ENCODE results near the gene SLC25A51. TPM values are rescaled to one million over a fixed set of nuclear protein-coding genes. Genes with fewer than 3 reads are reported as not detected.
"Not testable (repeated sequence)": the region's sequence is repeated elsewhere in the genome, so short reads cannot be mapped to it uniquely, and the experiment has no call there.

Gene SLC25A51
- total RNA-seq, 1 donor from 2014 or later = 26.9 TPM

DNA sequence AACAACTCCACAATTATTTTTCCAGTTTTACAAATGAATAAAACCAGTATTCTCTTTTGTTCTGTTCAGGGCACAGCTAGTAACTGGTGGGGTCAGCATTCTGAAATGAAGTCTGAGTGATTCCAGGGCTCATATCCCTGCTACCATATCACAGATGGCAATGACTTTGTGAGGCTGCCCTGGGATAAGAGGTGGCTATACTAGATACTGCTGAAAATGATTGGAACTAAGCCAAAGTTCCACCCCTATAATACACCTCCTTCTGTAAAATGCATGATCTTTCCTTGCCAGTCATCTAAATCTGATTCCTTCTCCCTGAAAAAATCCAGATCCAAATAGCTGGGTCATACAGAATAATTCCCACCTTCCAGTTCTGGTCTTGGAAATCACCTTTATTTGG lies 14.4 kb downstream of the SLC25A51 start:
- Mint-ChIP-seq H3K4me1 (ENCODE audit: unreplicated experiment) (no peaks in the 10 kb centered on the region), H3K4me3 (no peak overlapping the region), H3K27ac (no peak overlapping the region), H3K9me3 (no peaks in the 10 kb centered on the region), H3K27me3 (no peaks in the 10 kb centered on the region), H3K36me3 (peaks cover 49% of the 10 kb centered on the region)
- no peak for DNase-seq (ENCODE audit: extremely low spot score, unreplicated experiment)
- TF ChIP-seq, protein P1, sequence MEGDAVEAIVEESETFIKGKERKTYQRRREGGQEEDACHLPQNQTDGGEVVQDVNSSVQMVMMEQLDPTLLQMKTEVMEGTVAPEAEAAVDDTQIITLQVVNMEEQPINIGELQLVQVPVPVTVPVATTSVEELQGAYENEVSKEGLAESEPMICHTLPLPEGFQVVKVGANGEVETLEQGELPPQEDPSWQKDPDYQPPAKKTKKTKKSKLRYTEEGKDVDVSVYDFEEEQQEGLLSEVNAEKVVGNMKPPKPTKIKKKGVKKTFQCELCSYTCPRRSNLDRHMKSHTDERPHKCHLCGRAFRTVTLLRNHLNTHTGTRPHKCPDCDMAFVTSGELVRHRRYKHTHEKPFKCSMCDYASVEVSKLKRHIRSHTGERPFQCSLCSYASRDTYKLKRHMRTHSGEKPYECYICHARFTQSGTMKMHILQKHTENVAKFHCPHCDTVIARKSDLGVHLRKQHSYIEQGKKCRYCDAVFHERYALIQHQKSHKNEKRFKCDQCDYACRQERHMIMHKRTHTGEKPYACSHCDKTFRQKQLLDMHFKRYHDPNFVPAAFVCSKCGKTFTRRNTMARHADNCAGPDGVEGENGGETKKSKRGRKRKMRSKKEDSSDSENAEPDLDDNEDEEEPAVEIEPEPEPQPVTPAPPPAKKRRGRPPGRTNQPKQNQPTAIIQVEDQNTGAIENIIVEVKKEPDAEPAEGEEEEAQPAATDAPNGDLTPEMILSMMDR (conservative IDR thresholded peaks at IDR 0.05) = no peak

DNA sequence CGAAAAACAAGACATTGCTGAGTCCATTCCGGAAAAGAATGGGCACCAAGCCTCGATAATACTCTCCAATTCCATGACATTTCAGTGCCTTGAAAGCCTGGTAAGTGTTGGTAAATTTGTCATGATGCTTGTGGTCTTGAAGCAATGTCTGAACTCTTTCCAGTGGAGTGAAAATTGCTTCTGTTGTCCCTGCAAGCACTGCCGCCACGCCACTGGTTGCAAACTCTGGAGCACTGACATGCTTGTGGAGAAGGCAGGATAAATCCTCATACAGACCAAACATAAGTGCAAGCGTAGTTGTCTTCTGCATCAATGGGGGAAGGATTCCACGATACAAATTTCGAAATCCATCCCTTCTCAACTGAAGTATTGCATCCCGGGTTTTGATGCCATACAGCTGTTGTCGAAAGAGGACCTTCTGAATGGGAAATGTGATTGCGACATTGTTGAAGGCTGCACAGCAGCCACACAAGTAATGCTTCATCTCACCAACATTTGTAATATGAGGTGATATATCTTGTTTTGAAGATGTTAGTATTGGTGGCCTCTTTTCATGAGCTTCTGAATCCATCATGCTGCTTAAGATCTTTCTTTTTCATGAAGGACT lies 15.8 kb downstream of the SLC25A51 start:
- not testable (repeated sequence) for H3K27me3 Mint-ChIP-seq; H3K9me3 Mint-ChIP-seq; H3K4me3 Mint-ChIP-seq; H3K27ac Mint-ChIP-seq; DNase-seq (ENCODE audit: extremely low spot score, unreplicated experiment); H3K4me1 Mint-ChIP-seq (ENCODE audit: unreplicated experiment)
- peaks cover 39% of the 10 kb centered on the region for H3K36me3 Mint-ChIP-seq

DNA sequence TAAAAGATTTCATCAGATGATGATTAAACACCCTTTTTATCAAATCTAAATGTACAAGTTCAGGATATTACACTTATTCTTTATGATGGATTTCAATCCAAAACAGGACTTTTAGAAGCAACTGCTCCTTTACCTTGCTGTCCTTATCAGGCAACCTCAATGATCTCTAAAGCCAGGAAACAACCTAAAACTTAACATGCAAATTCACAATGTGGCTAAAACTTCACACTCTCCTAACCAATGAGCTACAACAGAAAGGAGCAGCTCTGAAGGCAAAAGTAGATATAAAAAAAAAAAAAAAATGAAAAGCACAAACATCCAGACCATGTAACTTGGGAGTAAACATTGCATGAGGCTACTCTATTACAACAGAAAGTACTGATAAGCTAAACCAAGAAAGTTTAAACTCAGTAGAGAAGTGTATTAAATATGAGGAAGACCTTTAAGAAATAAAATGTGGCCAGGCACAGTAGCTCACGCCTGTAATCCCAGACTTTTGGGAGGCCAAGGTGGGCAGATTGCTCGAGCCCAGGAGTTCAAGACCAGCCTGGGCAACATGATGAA lies 22.9 kb downstream of the SLC25A51 start:
- no peak overlapping the region for H3K27ac Mint-ChIP-seq
- H3K36me3 Mint-ChIP-seq = peaks cover 28% of the 10 kb centered on the region
- H3K4me1 Mint-ChIP-seq (ENCODE audit: unreplicated experiment) = no peaks in the 10 kb centered on the region
- DNase-seq (ENCODE audit: extremely low spot score, unreplicated experiment) = no peak
- no peak overlapping the region for H3K4me3 Mint-ChIP-seq
- no peaks in the 10 kb centered on the region for H3K27me3 Mint-ChIP-seq
- no peaks in the 10 kb centered on the region for H3K9me3 Mint-ChIP-seq
- TF ChIP-seq, protein P1 (conservative IDR thresholded peaks at IDR 0.05) = no peak

DNA sequence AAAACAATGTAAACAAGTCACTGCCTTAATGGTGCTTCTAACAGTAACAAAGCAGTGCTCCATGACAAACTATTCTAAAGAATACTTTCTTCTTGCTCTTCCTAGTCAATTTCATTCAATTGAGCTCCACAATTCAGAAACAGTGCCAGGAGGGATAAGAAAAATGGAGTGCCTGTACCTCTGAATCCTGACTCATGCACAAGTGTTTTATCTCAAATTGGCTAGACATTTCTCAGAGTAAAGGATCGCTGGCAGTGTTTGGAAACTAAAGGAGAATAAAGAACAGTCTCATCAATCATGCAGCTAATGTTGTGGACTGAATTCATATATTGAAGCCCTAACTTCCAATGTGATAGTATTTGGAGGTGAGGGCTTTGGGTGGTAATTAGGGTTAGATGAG lies 27.6 kb downstream of the SLC25A51 start:
- Mint-ChIP-seq H3K9me3 (no peaks in the 10 kb centered on the region), H3K4me3 (no peak overlapping the region), H3K27me3 (no peaks in the 10 kb centered on the region), H3K4me1 (ENCODE audit: unreplicated experiment) (no peaks in the 10 kb centered on the region), H3K27ac (no peak overlapping the region), H3K36me3 (peaks cover 22% of the 10 kb centered on the region)
- DNase-seq (ENCODE audit: extremely low spot score, unreplicated experiment) = no peak
- TF ChIP-seq, protein P1 (conservative IDR thresholded peaks at IDR 0.05) = no peak

DNA sequence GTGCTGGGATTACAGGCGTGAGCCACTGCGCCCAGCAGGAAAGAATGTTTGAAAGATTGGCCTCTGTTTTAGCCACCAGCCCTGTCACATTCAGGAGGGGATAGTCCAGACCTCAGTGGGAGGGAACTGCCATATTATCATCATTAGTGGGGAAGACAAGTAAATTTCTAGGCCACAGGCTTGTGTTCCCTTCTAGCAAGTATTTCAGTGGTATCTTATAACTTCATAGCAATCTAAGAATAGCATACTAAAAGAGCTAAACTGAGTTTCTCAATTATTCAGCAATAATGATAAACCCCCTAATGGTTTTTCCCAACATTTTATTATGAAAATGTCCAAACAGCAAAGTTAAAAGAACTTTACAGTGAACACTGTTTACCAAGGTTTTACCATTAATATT lies 30.0 kb downstream of the SLC25A51 start:
- Mint-ChIP-seq H3K9me3 (no peaks in the 10 kb centered on the region), H3K4me1 (ENCODE audit: unreplicated experiment) (no peaks in the 10 kb centered on the region), H3K27me3 (no peaks in the 10 kb centered on the region), H3K36me3 (peaks cover 13% of the 10 kb centered on the region), H3K4me3 (no peak overlapping the region), H3K27ac (no peak overlapping the region)
- TF ChIP-seq, protein P1 (conservative IDR thresholded peaks at IDR 0.05) = no peak
- no peak for DNase-seq (ENCODE audit: extremely low spot score, unreplicated experiment)

DNA sequence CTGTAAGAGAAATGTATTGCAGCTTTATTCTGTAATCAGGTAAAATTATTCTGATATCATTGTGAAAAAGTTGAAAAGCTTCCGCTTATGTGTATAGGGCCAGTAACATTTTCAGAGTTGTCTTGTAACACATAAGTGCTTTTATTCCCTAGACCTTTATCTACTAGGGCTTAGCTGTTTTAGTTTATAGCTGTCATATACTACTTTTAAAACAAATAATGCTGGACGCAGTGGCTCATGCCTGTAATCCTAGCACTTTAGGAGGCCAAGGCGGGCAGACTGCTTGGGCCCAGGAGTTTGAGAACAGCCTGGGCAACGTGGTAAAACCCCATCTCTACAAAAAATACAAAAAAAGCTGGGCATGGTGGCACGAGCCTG lies 33.1 kb downstream of the SLC25A51 start:
- TF ChIP-seq, protein P1 (conservative IDR thresholded peaks at IDR 0.05) = no peak
- Mint-ChIP-seq H3K9me3 (no peaks in the 10 kb centered on the region), H3K36me3 (peaks cover 5% of the 10 kb centered on the region), H3K4me3 (no peak overlapping the region), H3K27me3 (no peaks in the 10 kb centered on the region), H3K4me1 (ENCODE audit: unreplicated experiment) (no peaks in the 10 kb centered on the region), H3K27ac (no peak overlapping the region)
- no peak for DNase-seq (ENCODE audit: extremely low spot score, unreplicated experiment)
